Measurements from ENCODE around the gene RNF39. TPM values are rescaled to one million over a fixed set of nuclear protein-coding genes. Genes with fewer than 3 reads are reported as not detected.
A peak's percentile ranks its signal among the peaks of the same experiment; 100 is the strongest.

The RNF39 gene
- total and polyA plus RNA-seq, 2 of the 13 experiments (the other 11 are each of a cell fraction or from before 2014, with no cell fraction given), result 0.13 to 1.8 TPM

DNA sequence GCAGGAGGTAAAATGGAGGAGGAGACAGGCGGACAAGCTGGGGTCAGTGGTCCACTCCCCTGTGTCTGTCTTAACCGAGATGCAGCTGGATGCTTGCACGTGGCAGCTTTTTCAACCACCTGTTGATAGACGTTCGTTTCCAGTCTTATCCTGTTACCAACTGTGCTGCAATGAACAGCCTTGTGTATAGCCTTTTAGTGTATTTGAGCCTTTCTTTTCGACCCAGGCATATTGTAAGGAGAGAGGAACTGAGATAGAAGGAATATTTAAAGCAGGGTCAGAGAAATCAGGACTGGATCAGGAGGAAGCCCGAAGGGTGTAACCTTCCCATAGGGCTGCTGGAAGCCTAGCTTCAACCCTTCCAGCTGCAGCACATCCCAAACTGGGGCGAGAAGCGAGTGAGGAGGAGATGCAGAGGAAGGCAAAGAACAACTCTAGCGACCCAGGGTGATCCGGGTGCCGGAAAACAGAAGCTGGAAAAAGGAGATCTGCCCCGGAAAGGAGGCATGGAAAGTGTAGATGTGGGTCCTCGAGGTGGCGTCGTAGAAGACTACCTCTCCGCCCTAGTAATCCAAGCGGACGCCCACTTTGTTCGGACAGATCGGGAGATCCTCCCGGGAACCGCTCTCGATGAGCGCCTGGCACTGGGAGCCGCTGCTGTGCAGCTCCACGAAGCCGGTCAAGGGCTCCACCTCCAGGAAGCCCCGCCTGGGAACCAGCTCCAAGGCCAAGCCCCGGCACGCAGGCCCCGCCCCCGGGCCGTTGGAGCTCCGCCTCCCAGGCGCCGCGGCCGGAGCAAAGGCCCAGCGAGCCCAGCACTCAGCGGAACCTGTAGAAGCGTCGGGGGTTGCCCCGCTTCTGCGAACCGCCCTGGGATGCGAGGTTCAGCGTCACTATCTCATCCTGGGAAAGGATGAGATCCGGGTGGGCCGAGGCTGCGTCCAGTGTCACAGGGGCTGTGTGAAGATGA, 26.2 kb upstream of the RNF39 start (continued):
- TF ChIP-seq CREM (IDR thresholded peaks at IDR 0.05) (no peak; the same call in 1 of the 2 replicates), CREM (CRISPR knock-in tag; IDR thresholded peaks at IDR 0.05) (no peak), ZFP41 (CRISPR knock-in tag; IDR thresholded peaks at IDR 0.05; ENCODE audit: borderline replicate concordance) (peak; percentile 59; the same call in 1 of the 2 replicates), SP4 (CRISPR knock-in tag; IDR thresholded peaks at IDR 0.05) (peak; percentile 85), FOXC1 (CRISPR knock-in tag; IDR thresholded peaks at IDR 0.05; ENCODE audit: borderline replicate concordance) (peak; percentile 79), ZFP1 (CRISPR knock-in tag; IDR thresholded peaks at IDR 0.05) (no peak; the same call in 1 of the 2 replicates), ZSCAN9 (CRISPR knock-in tag; IDR thresholded peaks at IDR 0.05; ENCODE audit: borderline replicate concordance) (peak; percentile 85), ZSCAN25 (CRISPR knock-in tag; IDR thresholded peaks at IDR 0.05) (peak; percentile 50; the same call in 1 of the 2 replicates), ZKSCAN5 (CRISPR knock-in tag; IDR thresholded peaks at IDR 0.05) (no peak), SSRP1 (CRISPR knock-in tag; IDR thresholded peaks at IDR 0.05) (no peak; the same call in 1 of the 2 replicates), ZNF367 (CRISPR knock-in tag; IDR thresholded peaks at IDR 0.05; ENCODE audit: borderline replicate concordance) (no peak), ZNF569 (CRISPR knock-in tag; IDR thresholded peaks at IDR 0.05; ENCODE audit: borderline replicate concordance) (no peak; the same call in 1 of the 2 replicates), THYN1 (CRISPR knock-in tag; IDR thresholded peaks at IDR 0.05; ENCODE audit: borderline replicate concordance, low read depth) (no peak), DNMT1 (CRISPR knock-in tag; IDR thresholded peaks at IDR 0.05) (0 out of 2 replicates have a peak, but pooled peaks have one; percentile 71), NR1H2 (CRISPR knock-in tag; IDR thresholded peaks at IDR 0.05; ENCODE audit: borderline replicate concordance, low read depth) (no peak), KDM1A (CRISPR knock-in tag; IDR thresholded peaks at IDR 0.05) (no peak), HNF4A (CRISPR knock-in tag; IDR thresholded peaks at IDR 0.05) (no peak; the same call in 1 of the 2 replicates)
- TF ChIP-seq, protein P1, sequence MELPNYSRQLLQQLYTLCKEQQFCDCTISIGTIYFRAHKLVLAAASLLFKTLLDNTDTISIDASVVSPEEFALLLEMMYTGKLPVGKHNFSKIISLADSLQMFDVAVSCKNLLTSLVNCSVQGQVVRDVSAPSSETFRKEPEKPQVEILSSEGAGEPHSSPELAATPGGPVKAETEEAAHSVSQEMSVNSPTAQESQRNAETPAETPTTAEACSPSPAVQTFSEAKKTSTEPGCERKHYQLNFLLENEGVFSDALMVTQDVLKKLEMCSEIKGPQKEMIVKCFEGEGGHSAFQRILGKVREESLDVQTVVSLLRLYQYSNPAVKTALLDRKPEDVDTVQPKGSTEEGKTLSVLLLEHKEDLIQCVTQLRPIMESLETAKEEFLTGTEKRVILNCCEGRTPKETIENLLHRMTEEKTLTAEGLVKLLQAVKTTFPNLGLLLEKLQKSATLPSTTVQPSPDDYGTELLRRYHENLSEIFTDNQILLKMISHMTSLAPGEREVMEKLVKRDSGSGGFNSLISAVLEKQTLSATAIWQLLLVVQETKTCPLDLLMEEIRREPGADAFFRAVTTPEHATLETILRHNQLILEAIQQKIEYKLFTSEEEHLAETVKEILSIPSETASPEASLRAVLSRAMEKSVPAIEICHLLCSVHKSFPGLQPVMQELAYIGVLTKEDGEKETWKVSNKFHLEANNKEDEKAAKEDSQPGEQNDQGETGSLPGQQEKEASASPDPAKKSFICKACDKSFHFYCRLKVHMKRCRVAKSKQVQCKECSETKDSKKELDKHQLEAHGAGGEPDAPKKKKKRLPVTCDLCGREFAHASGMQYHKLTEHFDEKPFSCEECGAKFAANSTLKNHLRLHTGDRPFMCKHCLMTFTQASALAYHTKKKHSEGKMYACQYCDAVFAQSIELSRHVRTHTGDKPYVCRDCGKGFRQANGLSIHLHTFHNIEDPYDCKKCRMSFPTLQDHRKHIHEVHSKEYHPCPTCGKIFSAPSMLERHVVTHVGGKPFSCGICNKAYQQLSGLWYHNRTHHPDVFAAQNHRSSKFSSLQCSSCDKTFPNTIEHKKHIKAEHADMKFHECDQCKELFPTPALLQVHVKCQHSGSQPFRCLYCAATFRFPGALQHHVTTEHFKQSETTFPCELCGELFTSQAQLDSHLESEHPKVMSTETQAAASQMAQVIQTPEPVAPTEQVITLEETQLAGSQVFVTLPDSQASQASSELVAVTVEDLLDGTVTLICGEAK (IDR thresholded peaks at IDR 0.05), result no peak
- TF ChIP-seq, protein P1 (CRISPR knock-in tag; IDR thresholded peaks at IDR 0.05), result no peak
- TF ChIP-seq, protein P2, sequence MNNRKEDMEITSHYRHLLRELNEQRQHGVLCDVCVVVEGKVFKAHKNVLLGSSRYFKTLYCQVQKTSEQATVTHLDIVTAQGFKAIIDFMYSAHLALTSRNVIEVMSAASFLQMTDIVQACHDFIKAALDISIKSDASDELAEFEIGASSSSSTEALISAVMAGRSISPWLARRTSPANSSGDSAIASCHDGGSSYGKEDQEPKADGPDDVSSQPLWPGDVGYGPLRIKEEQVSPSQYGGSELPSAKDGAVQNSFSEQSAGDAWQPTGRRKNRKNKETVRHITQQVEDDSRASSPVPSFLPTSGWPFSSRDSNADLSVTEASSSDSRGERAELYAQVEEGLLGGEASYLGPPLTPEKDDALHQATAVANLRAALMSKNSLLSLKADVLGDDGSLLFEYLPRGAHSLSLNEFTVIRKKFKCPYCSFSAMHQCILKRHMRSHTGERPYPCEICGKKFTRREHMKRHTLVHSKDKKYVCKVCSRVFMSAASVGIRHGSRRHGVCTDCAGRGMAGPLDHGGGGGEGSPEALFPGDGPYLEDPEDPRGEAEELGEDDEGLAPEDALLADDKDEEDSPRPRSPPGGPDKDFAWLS (CRISPR knock-in tag; IDR thresholded peaks at IDR 0.05; ENCODE audit: borderline replicate concordance), result no peak

Data from HepG2 (cell line).